IMR-90 (cell line): Measurements from ENCODE around the gene HLA-DQA1. TPM values are rescaled to one million over a fixed set of nuclear protein-coding genes. Genes with fewer than 3 reads are reported as not detected.
A peak's percentile ranks its signal among the peaks of the same experiment; 100 is the strongest.

Experiments
- ATAC-seq: fragments of 200-7000 bp; cut with Tn5 transposase; 2 replicates; pipeline ENCODE4 v1.9.1; 2020; ENCODE audit warnings: low read depth, mild to moderate bottlenecking, moderate library complexity
- Bru-seq: library from RNA; stranded (reverse); fragments of 400-500 nt; gene quantifications from one replicate; lab custom pipeline; 2021; lab: Mats Ljungman, UMichigan
- BruChase-seq, 2 experiments: library from RNA; stranded (reverse); fragments of 400-500 nt; gene quantifications; one replicate each; lab custom pipeline; 2021; lab: Mats Ljungman, UMichigan
- BruUV-seq: library from RNA; stranded (reverse); fragments of 400-500 nt; replicated peaks from 2 replicates; lab custom pipeline; 2021; lab: Mats Ljungman, UMichigan
- CTCF ChIA-PET: fragments of 300-600 bp; formaldehyde crosslinking; extraction: SDS; loops from one replicate; lab custom pipeline; 2021; ENCODE audit warnings: antibody characterized with exemption; lab: Yijun Ruan, JAX
- POLR2A ChIA-PET: fragments of 300-600 bp; sonication (Branson Sonifier 250); formaldehyde crosslinking; loops from one replicate; lab custom pipeline; 2022; ENCODE audit warnings: antibody characterized with exemption; ENCODE audit not compliant: unreplicated experiment; lab: Charles Lee
- DNase-seq: peaks from one replicate; pipeline ENCODE4 v3.0.0; 2013
- H2AFZ ChIP-seq: replicated peaks from 2 replicates; pipeline ENCODE3; 2013; ENCODE audit warnings: low read length, mild to moderate bottlenecking; ENCODE audit not compliant: poor library complexity
- H2AK5ac ChIP-seq: 2 replicates; pipeline ENCODE4 v1.6.1; 2013; ENCODE audit warnings: low read depth, low read length, inconsistent platforms
- H2AK9ac ChIP-seq: replicated peaks from 2 replicates; pipeline ENCODE3; 2013; ENCODE audit warnings: mild to moderate bottlenecking, low read depth, low read length, moderate library complexity; ENCODE audit not compliant: poor library complexity
- H2BK120ac ChIP-seq: 2 replicates; pipeline ENCODE4 v1.6.1; 2013; ENCODE audit warnings: low read depth, low read length, inconsistent platforms
- H2BK15ac ChIP-seq: 3 replicates; pipeline ENCODE4 v1.6.1; 2013; ENCODE audit warnings: low read depth, low read length, inconsistent platforms
- H2BK20ac ChIP-seq: 2 replicates; pipeline ENCODE4 v1.6.1; 2013; ENCODE audit warnings: low read depth, mild to moderate bottlenecking, inconsistent platforms, low read length, moderate library complexity
- H2BK5ac ChIP-seq: 2 replicates; pipeline ENCODE4 v1.6.1; 2013; ENCODE audit warnings: mild to moderate bottlenecking, low read depth, low read length, inconsistent platforms; ENCODE audit not compliant: poor library complexity, severe bottlenecking
- H3K14ac ChIP-seq: replicated peaks from 2 replicates; pipeline ENCODE4 v1.6.1; 2013; ENCODE audit warnings: low read depth, low read length, inconsistent platforms
- H3K18ac ChIP-seq: 2 replicates; pipeline ENCODE4 v1.6.1; 2013; ENCODE audit warnings: low read depth, low read length, control low read depth
- H3K23ac ChIP-seq: 2 replicates; pipeline ENCODE4 v1.6.1; 2013; ENCODE audit warnings: low read depth, low read length, inconsistent platforms
- H3K27ac ChIP-seq: 2 replicates; pipeline ENCODE4 v1.5.1; 2013; ENCODE audit warnings: mild to moderate bottlenecking, control low read depth, low read length; ENCODE audit not compliant: insufficient read depth
- H3K27me3 ChIP-seq: 2 replicates; pipeline ENCODE4 v1.6.1; 2013; ENCODE audit warnings: low read length; ENCODE audit not compliant: control insufficient read depth, insufficient read depth
- H3K36me3 ChIP-seq: 2 replicates; pipeline ENCODE4 v1.6.1; 2013; ENCODE audit warnings: low read length, mixed read lengths; ENCODE audit not compliant: control insufficient read depth, insufficient read depth
- H3K4ac ChIP-seq: 2 replicates; pipeline ENCODE4 v1.6.1; 2013; ENCODE audit warnings: low read depth, low read length, inconsistent platforms
- H3K4me1 ChIP-seq: 2 replicates; pipeline ENCODE4 v1.6.1; 2013; ENCODE audit warnings: low read length, mixed read lengths; ENCODE audit not compliant: control insufficient read depth, insufficient read depth
- H3K4me2 ChIP-seq: 2 replicates; pipeline ENCODE4 v1.6.1; 2013; ENCODE audit warnings: low read depth, mild to moderate bottlenecking, control low read depth, low read length, moderate library complexity
- H3K4me3 ChIP-seq: 2 replicates; pipeline ENCODE4 v1.5.1; 2013; ENCODE audit warnings: low read depth, mild to moderate bottlenecking, control low read depth, low read length, moderate library complexity; ENCODE audit not compliant: insufficient read depth
- H3K56ac ChIP-seq: 2 replicates; pipeline ENCODE4 v1.6.1; 2013; ENCODE audit warnings: low read length, inconsistent platforms; ENCODE audit not compliant: insufficient read depth; ENCODE audit errors: extremely low read depth
- H3K79me1 ChIP-seq, 2 experiments: 2 replicates each; pipeline ENCODE4 v1.6.1; 2013; ENCODE audit warnings: low read length in 2 of 2, inconsistent platforms in 1 of 2, low read depth in 1 of 2
- H3K9ac ChIP-seq: 2 replicates; pipeline ENCODE4 v1.6.1; 2013; ENCODE audit warnings: low read depth, low read length, control low read depth
- H3K9me1 ChIP-seq: 2 replicates; pipeline ENCODE4 v1.6.1; 2013; ENCODE audit warnings: low read length, inconsistent platforms; ENCODE audit not compliant: insufficient read depth
- H3K9me3 ChIP-seq: 2 replicates; pipeline ENCODE4 v1.6.1; 2013; ENCODE audit warnings: low read length; ENCODE audit not compliant: control insufficient read depth, insufficient read depth
- H4K20me1 ChIP-seq: 2 replicates; pipeline ENCODE4 v1.6.1; 2013; ENCODE audit warnings: low read length, inconsistent platforms; ENCODE audit not compliant: insufficient read depth
- H4K5ac ChIP-seq: 2 replicates; pipeline ENCODE4 v1.6.1; 2013; ENCODE audit warnings: mild to moderate bottlenecking, low read depth, low read length, control low read depth
- H4K8ac ChIP-seq, 2 experiments: 2 replicates each; pipeline ENCODE4 v1.6.1; 2013; ENCODE audit warnings: low read depth in 2 of 2, low read length in 2 of 2, control low read depth in 1 of 2, inconsistent platforms in 1 of 2
- H4K91ac ChIP-seq: 2 replicates; pipeline ENCODE4 v1.6.1; 2013; ENCODE audit warnings: low read depth, low read length, inconsistent platforms; ENCODE audit not compliant: insufficient read depth
- FOS ChIP-seq: fragments of 150-350 bp; IDR thresholded peaks from 2 replicates; pipeline ENCODE4 v1.6.1; 2016; ENCODE audit warnings: low read depth, low read length
- RFX5 ChIP-seq: IDR thresholded peaks from 2 replicates; pipeline ENCODE4 v1.8.0; 2012; ENCODE audit warnings: low read depth, mild to moderate bottlenecking, low read length, moderate library complexity
- whole genome bisulfite sequencing, 2 experiments: methylation state at CpG; one replicate each; pipeline versions ENCODE4 v1.1.5 to v1.1.7; 2013; ENCODE audit warnings: missing lambda C conversion rate in 2 of 2; ENCODE audit not compliant: insufficient read length in 1 of 2; ENCODE audit errors: extremely low coverage in 2 of 2; 5-methylcytosine and 5-hydroxymethylcytosine counted together
- dilution Hi-C: fragments of 300-500 bp; cut with HindIII; formaldehyde crosslinking; loops from one replicate; pipeline ENCODE4 v1.14.3; 2018; ENCODE audit warnings: low sequenced_read_pairs; ENCODE audit not compliant: unreplicated experiment
- in situ Hi-C: fragments of 300-500 bp; cut with MboI; formaldehyde crosslinking; loops from 3 replicates; pipeline ENCODE4 v1.14.3; 2019; ENCODE audit warnings: low sequenced_read_pairs, inconsistent platforms, mixed read lengths
- intact Hi-C: fragments of 100-400 bp; cut with micrococcal nuclease; formaldehyde crosslinking; loops from 2 replicates; pipeline ENCODE4 v1.10.0; 2022
- long read RNA-seq: library from polyadenylated mRNA; unstranded; transcript quantifications from one replicate; pipeline ENCODE4 v2.0.0, GENCODE V29; 2021; ENCODE audit not compliant: unreplicated experiment
- polyA plus RNA-seq, 3 experiments: library from polyadenylated mRNA; depleted of rRNA; stranded (reverse); fragments of >200 nt; gene quantifications; 2 replicates each; pipeline ENCODE4 v1.2.3, GENCODE V29; 2012; ENCODE audit warnings: low replicate concordance in 1 of 3
- total RNA-seq: library from RNA; depleted of rRNA; stranded (reverse); fragments of >200 nt; gene quantifications from 2 replicates; pipeline ENCODE4 v1.2.3, GENCODE V29; 2012; rRNA removed

The HLA-DQA1 gene
- not detected in 2 replicates for total RNA-seq
- not detected in 2 replicates for polyA plus RNA-seq (2012; rRNA removed)
- not detected in 2 replicates for polyA plus RNA-seq (2012; cell fraction: cytosol; rRNA removed)
- polyA plus RNA-seq (2012; cell fraction: nucleus; rRNA removed; ENCODE audit: low replicate concordance), result not detected in 2 replicates
- Bru-seq, nascent RNA, result not detected
- not detected for BruChase-seq, experiment 1, labeled RNA remaining after a 6-hour chase
- not detected for BruChase-seq, experiment 2, labeled RNA remaining after a 2-hour chase
- long read RNA-seq, result 0 reads

DNA sequence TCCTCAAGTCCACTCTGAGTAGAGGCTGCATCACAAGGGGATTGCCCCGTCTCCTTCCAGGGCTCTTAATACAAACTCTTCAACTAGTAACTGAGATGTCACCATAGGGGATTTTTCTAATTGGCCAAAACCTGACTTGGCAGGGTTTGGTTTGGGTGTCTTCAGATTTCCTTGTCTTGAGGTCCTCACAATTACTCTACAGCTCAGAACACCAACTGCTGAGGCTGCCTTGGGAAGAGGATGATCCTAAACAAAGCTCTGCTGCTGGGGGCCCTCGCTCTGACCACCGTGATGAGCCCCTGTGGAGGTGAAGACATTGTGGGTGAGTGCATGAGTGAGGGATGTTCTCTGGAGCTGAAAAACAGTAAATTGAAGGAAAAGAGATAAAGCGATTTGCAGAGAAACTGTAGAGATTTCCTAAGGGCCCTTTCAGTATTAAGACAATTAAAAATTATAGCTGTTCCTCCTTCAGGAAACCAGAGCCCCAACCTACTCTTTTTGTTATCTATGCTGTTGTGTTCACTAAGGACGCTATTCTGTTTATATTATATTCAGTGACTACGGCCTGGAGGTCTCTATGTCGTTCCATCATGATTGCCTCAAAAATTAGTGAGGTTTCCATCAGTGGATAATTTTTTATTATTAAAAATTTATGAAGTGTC is at the start of gene HLA-DQA1:
Gene HLA-DQA1, plus strand, starts transcription at position 188 of the 662 bp plus-strand sequence. Its CDS starts 53 bp downstream, at position 241.
- no peaks in the 10 kb centered on the region for H3K9me3 ChIP-seq
- no peak within 1 kb of the TSS for H2BK5ac ChIP-seq
- no peak within 1 kb of the TSS for H3K14ac ChIP-seq
- no peak for DNase-seq
- H3K23ac ChIP-seq, result no peak within 1 kb of the TSS
- H2BK15ac ChIP-seq, result no peak within 1 kb of the TSS
- no peaks in the 10 kb centered on the region for H3K4me1 ChIP-seq
- no peak within 1 kb of the TSS for H3K18ac ChIP-seq
- no peak within 1 kb of the TSS for H2AK9ac ChIP-seq
- no peak within 1 kb of the TSS for H2BK120ac ChIP-seq
- dilution Hi-C loops, result no loop called here
- intact Hi-C loops, result no loop called here
- WGBS, 2 experiments, result 31% methylated on average over 2 of the region's 7 CpGs; no CpG with 5 or more reads in 1 of the 2 experiments
- no peaks in the 10 kb centered on the region for H4K20me1 ChIP-seq
- no peaks in the 10 kb centered on the region for H3K36me3 ChIP-seq
- H3K27ac ChIP-seq, result no peak within 1 kb of the TSS
- no peak within 1 kb of the TSS for H3K4ac ChIP-seq
- CTCF ChIA-PET, result no interaction called here
- H3K27me3 ChIP-seq, result no peaks in the 10 kb centered on the region
- in situ Hi-C loops, result loop anchor here (5.0 kb wide), 1 partner anchor 105 kb away; the partner anchor contains the start of gene HLA-DQA2
- BruUV-seq, result no TSS peak
- H2AFZ ChIP-seq, result no peak within 1 kb of the TSS
- no peak within 1 kb of the TSS for H4K5ac ChIP-seq
- H3K9me1 ChIP-seq, result no peaks in the 10 kb centered on the region
- no peak within 1 kb of the TSS for H3K4me3 ChIP-seq
- no peak for ATAC-seq
- no peak within 1 kb of the TSS for H3K56ac ChIP-seq
- POLR2A ChIA-PET, result no interaction called here
- no peak within 1 kb of the TSS for H2BK20ac ChIP-seq
- no peak within 1 kb of the TSS for H3K9ac ChIP-seq
- H4K91ac ChIP-seq, result no peak within 1 kb of the TSS
- no peak within 1 kb of the TSS for H4K8ac ChIP-seq
- TF ChIP-seq RFX5, result peak; percentile 54; the same call in 1 of the 2 replicates
- no peak for TF ChIP-seq FOS
- no peaks in the 10 kb centered on the region for H3K79me1 ChIP-seq
- H2AK5ac ChIP-seq, result no peak within 1 kb of the TSS
- H3K4me2 ChIP-seq, result no peak within 1 kb of the TSS
